M059J (cell line): ENCODE data around the gene ELP6. TPM values are rescaled to one million over a fixed set of nuclear protein-coding genes. Genes with fewer than 3 reads are reported as not detected.
"Not testable (repeated sequence)": the region's sequence is repeated elsewhere in the genome, so short reads cannot be mapped to it uniquely, and the experiment has no call there.

Source experiments
- DNase-seq: peaks from one replicate; pipeline ENCODE4 v3.0.0-alpha.2; 2012; ENCODE audit warnings: low read depth
- total RNA-seq: library from RNA; depleted of rRNA; stranded (reverse); fragments of >200 nt; shearing (Covaris generic); gene quantifications from 2 replicates; pipeline ENCODE4 v1.2.3, GENCODE V29; 2014; rRNA removed

ELP6 gene
- total RNA-seq, 1 experiment from 2014 or later = 24.5 TPM

DNA sequence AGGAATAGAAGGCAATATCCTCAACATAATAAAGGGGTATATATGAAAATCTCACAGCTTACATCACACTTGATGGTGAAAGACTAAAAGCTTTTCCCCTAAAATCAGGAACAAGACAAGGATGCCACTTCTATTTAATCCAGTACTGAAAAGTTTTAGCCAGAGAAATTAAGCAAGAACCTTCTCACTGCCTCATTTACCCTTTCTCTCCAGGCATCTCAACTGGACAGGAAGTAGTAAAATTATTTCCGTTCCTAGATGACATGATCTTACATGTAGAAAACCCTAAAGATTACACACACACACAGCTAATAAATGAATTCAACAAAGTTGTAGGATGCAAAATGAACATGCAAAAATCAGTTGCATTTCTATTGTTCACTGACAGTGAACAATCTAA is 48.9 kb downstream of the ELP6 start:
- no peak for DNase-seq

DNA sequence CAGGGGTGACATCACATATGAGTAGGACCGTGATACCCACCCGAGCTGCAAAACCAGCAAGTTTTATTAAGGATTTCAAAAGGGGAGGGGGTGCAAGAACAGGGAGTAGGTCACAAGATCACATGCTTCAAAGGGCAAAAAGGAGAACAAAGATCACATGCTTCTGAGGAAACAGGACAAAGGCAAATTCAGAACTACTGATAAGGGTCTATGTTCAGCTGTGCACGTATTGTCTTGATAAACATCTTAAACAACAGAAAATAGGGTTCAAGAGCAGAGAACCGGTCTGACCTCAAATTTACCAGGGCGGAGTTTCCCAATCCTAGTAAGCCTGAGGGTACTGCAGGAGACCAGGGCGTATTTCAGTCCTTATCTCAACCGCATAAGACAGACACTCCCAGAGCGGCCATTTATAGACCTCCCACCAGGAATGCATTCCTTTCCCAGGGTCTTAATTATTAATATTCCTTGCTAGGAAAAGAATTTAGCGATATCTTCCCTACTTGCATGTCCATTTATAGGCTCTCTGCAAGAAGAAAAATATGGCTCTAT is 53.9 kb downstream of the ELP6 start:
- DNase-seq = not testable (repeated sequence)

DNA sequence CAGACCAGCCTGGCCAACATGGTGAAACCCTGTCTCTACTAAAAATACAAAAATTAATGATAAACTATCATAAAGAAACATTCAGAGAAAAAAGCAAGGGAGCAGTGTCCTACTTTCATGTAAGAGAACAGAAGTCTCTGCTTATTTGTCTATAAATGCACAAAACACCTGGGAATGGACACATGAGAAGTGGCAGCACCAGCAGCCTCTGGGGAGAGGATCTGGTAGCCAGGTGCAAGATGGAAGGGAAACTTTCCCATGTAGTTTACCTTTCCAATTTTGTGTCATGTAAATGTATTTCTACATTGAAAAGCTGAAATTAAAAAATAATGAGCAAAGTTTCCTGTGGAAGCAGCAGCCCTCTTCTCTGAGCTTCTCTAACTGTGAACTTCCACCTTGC is 56.5 kb downstream of the ELP6 start:
- DNase-seq = no peak

- DNase-seq = no peak
Observed at GRCh38 chr3:47455806-47456452, 57.6 kb downstream of the ELP6 start.

DNA sequence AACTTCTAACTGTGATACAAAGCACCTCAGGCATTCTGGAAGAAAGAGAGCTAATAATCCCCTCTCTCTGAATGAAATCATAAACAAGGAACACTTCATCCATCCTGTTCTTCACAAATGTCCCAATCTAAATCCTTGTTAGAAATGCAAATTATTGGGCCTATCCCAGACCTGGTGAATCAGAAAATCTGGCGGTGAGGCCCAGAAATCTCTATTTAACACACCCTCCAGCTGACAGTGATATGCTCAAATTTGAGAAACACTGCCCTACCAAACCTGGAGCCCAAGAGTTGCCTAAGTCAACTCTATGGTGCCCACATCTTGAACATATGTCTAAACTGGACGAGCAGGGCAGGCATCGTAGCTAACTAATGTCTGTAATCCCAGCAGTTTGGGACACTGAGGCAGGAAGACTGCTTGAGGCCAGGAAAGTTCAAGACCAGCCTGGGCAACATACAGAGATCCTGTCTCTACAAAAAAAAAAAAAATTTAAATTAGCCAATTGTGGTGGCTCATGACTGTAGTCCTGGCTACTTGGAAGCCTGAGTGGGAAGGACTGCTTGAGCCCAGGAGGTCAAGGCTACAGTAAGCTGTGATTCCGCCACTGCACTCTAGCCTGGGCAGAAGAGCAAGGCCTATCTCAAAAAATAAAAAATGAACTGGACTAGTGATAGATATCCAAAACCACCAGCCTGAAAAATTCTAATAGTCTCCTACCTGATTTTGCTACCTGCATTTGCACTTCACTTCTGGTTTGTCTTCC is 60.9 kb downstream of the ELP6 start:
- DNase-seq = no peak

Other genes starting within 250 kb of the ELP6 start
- gene KIF9, start 230.9 kb downstream of the ELP6 start, total RNA-seq = 3.1 and 5.7 TPM in 2 replicates
- 6.9 and 12.7 TPM in 2 replicates for gene KLHL18, start 230.8 kb downstream of the ELP6 start, total RNA-seq
- 3.3 and 8.5 TPM in 2 replicates for gene PTPN23, start 132.7 kb downstream of the ELP6 start, total RNA-seq
- gene SCAP, start 37.8 kb downstream of the ELP6 start, total RNA-seq = 26.2 and 40.1 TPM in 2 replicates
- gene CSPG5, start 65.2 kb upstream of the ELP6 start, total RNA-seq = 1.1 and 1.3 TPM in 2 replicates